Caco-2 (cell line): ENCODE measurements around the gene SIRT7. TPM values are rescaled to one million over a fixed set of nuclear protein-coding genes. Genes with fewer than 3 reads are reported as not detected.

Experiments
- BruUV-seq: library from RNA; stranded (reverse); fragments of 400-500 nt; replicated peaks from 2 replicates; lab custom pipeline; 2021; lab: Mats Ljungman, UMichigan
- CTCF ChIA-PET: fragments of 300-600 bp; sonication (Branson Sonifier 250); formaldehyde crosslinking; loops from one replicate; lab custom pipeline; 2022; ENCODE audit warnings: antibody characterized with exemption; lab: Charles Lee
- POLR2A ChIA-PET: fragments of 300-600 bp; sonication (Branson Sonifier 250); formaldehyde crosslinking; loops from one replicate; lab custom pipeline; 2022; ENCODE audit warnings: antibody characterized with exemption; lab: Charles Lee
- DNase-seq, 2 experiments: peaks; one replicate each; pipeline versions ENCODE4 v3.0.0 to v3.0.0-alpha.2; 2020 to 2022
- H3K27me3 ChIP-seq: replicated peaks from 2 replicates; pipeline ENCODE4 v1.6.0; 2011; ENCODE audit warnings: low read length; ENCODE audit not compliant: control insufficient read depth, insufficient read depth
- H3K36me3 ChIP-seq: 2 replicates; pipeline ENCODE4 v1.5.1; 2011; ENCODE audit warnings: low read length; ENCODE audit not compliant: control insufficient read depth, insufficient read depth
- H3K4me1 ChIP-seq: fragments of 250-450 bp; sonication (Bioruptor Pico); 2 replicates; pipeline ENCODE4 v1.5.1; 2020; ENCODE audit warnings: mild to moderate bottlenecking
- H3K4me3 ChIP-seq: 2 replicates; pipeline ENCODE4 v1.5.1; 2011; ENCODE audit warnings: low read depth, mild to moderate bottlenecking, control low read depth, low read length
- H3K9me3 ChIP-seq: fragments of 250-450 bp; sonication (Bioruptor Pico); 2 replicates; pipeline ENCODE4 v1.5.1; 2020; ENCODE audit warnings: mild to moderate bottlenecking, moderate library complexity
- H3K27ac Mint-ChIP-seq: one replicate; pipeline ENCODE4 v1.8.0; 2022; ENCODE audit warnings: mixed read lengths; ENCODE audit not compliant: unreplicated experiment
- H3K27me3 Mint-ChIP-seq: one replicate; pipeline ENCODE4 v1.8.0; 2022; ENCODE audit warnings: mixed read lengths; ENCODE audit not compliant: insufficient read depth, unreplicated experiment
- H3K36me3 Mint-ChIP-seq: one replicate; pipeline ENCODE4 v1.8.0; 2022; ENCODE audit warnings: mild to moderate bottlenecking, mixed read lengths; ENCODE audit not compliant: insufficient read depth, unreplicated experiment
- H3K4me1 Mint-ChIP-seq: one replicate; pipeline ENCODE4 v1.8.0; 2022; ENCODE audit warnings: low read depth, mixed read lengths; ENCODE audit not compliant: unreplicated experiment
- H3K4me3 Mint-ChIP-seq: one replicate; pipeline ENCODE4 v1.8.0; 2022; ENCODE audit warnings: mild to moderate bottlenecking, moderate library complexity, mixed read lengths; ENCODE audit not compliant: unreplicated experiment
- H3K9me3 Mint-ChIP-seq: one replicate; pipeline ENCODE4 v1.8.0; 2022; ENCODE audit warnings: mixed read lengths; ENCODE audit not compliant: unreplicated experiment
- CTCF ChIP-seq, 2 experiments: fragments of 200-600 bp in 1 of 2; IDR thresholded peaks; 1 replicate in 1 of 2; 2 replicates in 1 of 2; pipeline versions ENCODE4 v1.5.1 to v1.8.0; 2011 to 2022; ENCODE audit warnings: antibody characterized with exemption in 1 of 2, control low read depth in 1 of 2, inconsistent platforms in 1 of 2, low read depth in 1 of 2, low read length in 1 of 2, mild to moderate bottlenecking in 1 of 2, moderate library complexity in 1 of 2; ENCODE audit not compliant: insufficient read depth in 1 of 2, severe bottlenecking in 1 of 2, unreplicated experiment in 1 of 2
- intact Hi-C: fragments of 100-400 bp; cut with micrococcal nuclease; formaldehyde crosslinking; loops from one replicate; pipeline ENCODE4 v1.10.0; 2022; ENCODE audit not compliant: unreplicated experiment
- total RNA-seq: library from RNA; stranded (reverse); gene quantifications from 2 replicates; pipeline ENCODE4 v1.2.3, GENCODE V29; 2022

The SIRT7 gene
- total RNA-seq, 1 experiment from 2014 or later = 55.6 TPM

DNA sequence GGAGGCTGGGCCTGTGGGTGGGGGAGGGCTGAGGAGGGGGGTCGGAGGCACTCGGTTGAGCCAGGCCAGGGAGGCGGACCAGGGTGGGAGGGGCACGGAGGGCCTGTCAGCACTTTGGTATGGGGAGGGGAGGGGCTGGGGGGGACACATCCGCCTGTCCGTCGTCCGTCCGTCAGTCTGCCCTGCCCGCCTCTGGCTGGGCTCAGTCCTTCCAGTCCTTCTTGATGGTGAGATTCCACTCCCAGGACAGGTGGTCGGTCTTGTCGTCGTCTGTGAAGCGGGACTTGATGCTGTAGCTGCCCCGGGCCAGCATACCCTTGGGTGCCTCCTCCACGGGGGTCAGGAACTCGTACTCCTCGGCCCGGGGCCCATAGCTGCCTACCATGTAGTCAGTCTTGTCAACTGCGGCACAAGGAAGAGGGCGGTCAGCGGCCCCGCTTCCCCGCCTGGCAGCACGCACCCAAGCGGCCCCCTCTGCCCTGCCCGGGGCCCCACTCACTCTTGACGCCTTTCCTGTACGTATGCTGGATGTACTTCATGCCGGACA, 49.2 kb downstream of the SIRT7 start:
- Histone ChIP-seq H3K4me1 (peaks cover 50% of the 10 kb centered on the region), H3K27me3 (no peaks in the 10 kb centered on the region), H3K4me3 (no peak overlapping the region), H3K9me3 (no peaks in the 10 kb centered on the region), H3K36me3 (peaks cover 4% of the 10 kb centered on the region; the same call in 1 of the 2 replicates)
- TF ChIP-seq CTCF (IDR thresholded peaks at IDR 0.05; ENCODE audit: insufficient read depth in 1 of 2, low read depth in 1 of 2, low read length in 1 of 2, severe bottlenecking in 1 of 2, unreplicated experiment in 1 of 2) = no peak
- H3K4me3 Mint-ChIP-seq = peak overlapping the region; percentile 60
- intact Hi-C loops = no loop called here
- BruUV-seq = TSS peak; percentile 56
- H3K9me3 Mint-ChIP-seq = no peaks in the 10 kb centered on the region
- peak; percentile 77 to 83 for DNase-seq
- POLR2A ChIA-PET = interaction anchor here (0.6 to 0.9 kb wide), 2 partner anchors 24 to 587 kb away, joined by 4 read pairs; no protein-coding TSS in a partner anchor
- CTCF ChIA-PET = interaction anchor here (0.8 to 1.0 kb wide), 2 partner anchors 158 to 169 kb away, joined by 3 to 4 read pairs; partner anchors contain the start of gene DCXR
- peaks cover 16% of the 10 kb centered on the region for H3K4me1 Mint-ChIP-seq
- H3K27me3 Mint-ChIP-seq = no peaks in the 10 kb centered on the region
- peak overlapping the region; percentile 90 for H3K27ac Mint-ChIP-seq
- H3K36me3 Mint-ChIP-seq = peaks cover 97% of the 10 kb centered on the region

DNA sequence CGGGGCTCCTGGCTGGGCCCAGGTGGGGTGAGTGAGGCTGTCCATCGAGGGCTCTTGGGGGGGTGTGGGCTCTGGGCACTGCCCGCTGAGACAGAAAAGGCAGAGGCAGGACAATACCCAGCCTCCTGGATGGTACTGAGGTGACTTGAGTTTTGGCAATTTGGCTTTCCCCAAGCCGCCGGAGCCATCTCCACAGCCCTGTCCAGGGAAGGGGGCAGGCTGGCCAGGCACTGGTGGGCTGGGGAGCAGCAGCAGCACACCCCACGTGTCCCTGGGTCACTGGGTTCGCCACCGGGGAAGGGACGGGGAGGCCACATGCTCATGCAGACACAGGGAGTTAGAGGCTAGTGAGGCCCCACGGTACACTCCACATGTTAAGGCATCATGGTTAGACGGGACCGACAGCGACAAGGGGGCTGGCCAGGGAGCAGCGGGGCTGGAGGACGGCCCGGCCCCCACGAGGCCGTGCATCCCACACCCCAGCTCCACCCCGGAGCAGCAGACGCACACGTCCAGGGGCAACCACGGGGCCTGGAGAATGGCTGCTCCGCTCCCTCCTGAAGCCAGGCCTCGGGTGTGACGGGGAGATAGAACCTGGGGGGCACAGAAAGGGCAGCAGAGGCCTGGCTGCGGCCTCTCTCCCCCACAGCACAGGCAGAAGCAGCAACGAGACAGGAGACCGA, 49.8 kb downstream of the SIRT7 start:
- intact Hi-C loops = no loop called here
- no TSS peak for BruUV-seq
- peak overlapping the region; percentile 60 for H3K4me3 Mint-ChIP-seq
- peaks cover 51% of the 10 kb centered on the region for H3K4me1 ChIP-seq
- POLR2A ChIA-PET = interaction anchor here (1.1 kb wide), 1 partner anchor 34 kb away, joined by 5 read pairs; no protein-coding TSS in a partner anchor
- no peaks in the 10 kb centered on the region for H3K27me3 ChIP-seq
- peak; percentile 35 to 64 for DNase-seq
- no peaks in the 10 kb centered on the region for H3K27me3 Mint-ChIP-seq
- TF ChIP-seq CTCF (IDR thresholded peaks at IDR 0.05; ENCODE audit: insufficient read depth in 1 of 2, low read depth in 1 of 2, low read length in 1 of 2, severe bottlenecking in 1 of 2, unreplicated experiment in 1 of 2) = no peak
- H3K36me3 Mint-ChIP-seq = peaks cover 98% of the 10 kb centered on the region
- no peak overlapping the region for H3K4me3 ChIP-seq
- peak overlapping the region; percentile 90 for H3K27ac Mint-ChIP-seq
- H3K4me1 Mint-ChIP-seq = peaks cover 21% of the 10 kb centered on the region
- no peaks in the 10 kb centered on the region for H3K9me3 Mint-ChIP-seq
- H3K9me3 ChIP-seq = no peaks in the 10 kb centered on the region
- CTCF ChIA-PET = no interaction called here
- H3K36me3 ChIP-seq = peaks cover 4% of the 10 kb centered on the region; the same call in 1 of the 2 replicates

- CTCF ChIA-PET = no interaction called here
- TF ChIP-seq CTCF (IDR thresholded peaks at IDR 0.05; ENCODE audit: insufficient read depth in 1 of 2, low read depth in 1 of 2, low read length in 1 of 2, severe bottlenecking in 1 of 2, unreplicated experiment in 1 of 2) = no peak
- no peaks in the 10 kb centered on the region for H3K9me3 ChIP-seq
- H3K36me3 Mint-ChIP-seq = peaks cover 98% of the 10 kb centered on the region
- no TSS peak for BruUV-seq
- peak overlapping the region; percentile 44 for H3K4me3 Mint-ChIP-seq
- H3K27me3 Mint-ChIP-seq = no peaks in the 10 kb centered on the region
- DNase-seq = peak; percentile 61 to 77
- H3K27ac Mint-ChIP-seq = peak overlapping the region; percentile 90
- peaks cover 4% of the 10 kb centered on the region; the same call in 1 of the 2 replicates for H3K36me3 ChIP-seq
- POLR2A ChIA-PET = interaction anchor here (0.7 to 1.1 kb wide), 2 partner anchors 34 to 232 kb away, joined by 3 to 5 read pairs; no protein-coding TSS in a partner anchor
- H3K4me3 ChIP-seq = no peak overlapping the region
- H3K27me3 ChIP-seq = no peaks in the 10 kb centered on the region
- intact Hi-C loops = no loop called here
- peaks cover 27% of the 10 kb centered on the region for H3K4me1 Mint-ChIP-seq
- peaks cover 51% of the 10 kb centered on the region for H3K4me1 ChIP-seq
- no peaks in the 10 kb centered on the region for H3K9me3 Mint-ChIP-seq
These were observed 50.6 kb downstream of the SIRT7 start for GRCh38 chr17:81867170-81867990.
